Mononuclear cell (primary cell): ENCODE results near the gene PICALM. TPM values are rescaled to one million over a fixed set of nuclear protein-coding genes. Genes with fewer than 3 reads are reported as not detected.

Experiments
- H3K27me3 ChIP-seq: 2 replicates; pipeline ENCODE4 v1.6.0; 2011; ENCODE audit warnings: low read length, control low read depth; ENCODE audit not compliant: insufficient read depth
- H3K4me1 ChIP-seq: 2 replicates; pipeline ENCODE4 v1.5.1; 2011; ENCODE audit warnings: mild to moderate bottlenecking, low read length, control low read depth; ENCODE audit not compliant: insufficient read depth
- H3K4me3 ChIP-seq: 2 replicates; pipeline ENCODE4 v1.5.1; 2011; ENCODE audit warnings: mild to moderate bottlenecking, low read length, moderate library complexity
- H3K9me3 ChIP-seq: 2 replicates; pipeline ENCODE4 v1.5.1; 2011; ENCODE audit warnings: low read depth, mild to moderate bottlenecking, control low read depth, low read length
- total RNA-seq: library from RNA; depleted of rRNA; stranded (reverse); fragments of >200 nt; gene quantifications from one replicate; pipeline ENCODE4 v1.2.3, GENCODE V29; 2012

Gene PICALM
- total RNA-seq, 1 donor: 416 TPM

GRCh38 chr11:86003654-86004053, 65.2 kb downstream of the PICALM start:
- no peak overlapping the region for H3K4me3 ChIP-seq
- H3K9me3 ChIP-seq: no peaks in the 10 kb centered on the region
- H3K27me3 ChIP-seq: no peaks in the 10 kb centered on the region
- H3K4me1 ChIP-seq: no peaks in the 10 kb centered on the region

- no peaks in the 10 kb centered on the region for H3K4me1 ChIP-seq
- H3K4me3 ChIP-seq: no peak overlapping the region
- no peaks in the 10 kb centered on the region for H3K9me3 ChIP-seq
- H3K27me3 ChIP-seq: no peaks in the 10 kb centered on the region
Measured at GRCh38 chr11:86002431-86002830, 66.5 kb downstream of the PICALM start.

GRCh38 chr11:85991508-85991907, 77.4 kb downstream of the PICALM start:
- Histone ChIP-seq H3K4me1 (no peaks in the 10 kb centered on the region), H3K27me3 (no peaks in the 10 kb centered on the region), H3K4me3 (no peak overlapping the region), H3K9me3 (no peaks in the 10 kb centered on the region)

- H3K4me3 ChIP-seq: no peak overlapping the region
- no peaks in the 10 kb centered on the region for H3K9me3 ChIP-seq
- H3K4me1 ChIP-seq: no peaks in the 10 kb centered on the region
- H3K27me3 ChIP-seq: no peaks in the 10 kb centered on the region
Measured at GRCh38 chr11:85989746-85990145, 79.1 kb downstream of the PICALM start.

- H3K4me3 ChIP-seq: no peak overlapping the region
- H3K27me3 ChIP-seq: no peaks in the 10 kb centered on the region
- H3K4me1 ChIP-seq: no peaks in the 10 kb centered on the region
- no peaks in the 10 kb centered on the region for H3K9me3 ChIP-seq
Measured at GRCh38 chr11:85988780-85989179, 80.1 kb downstream of the PICALM start.

GRCh38 chr11:85977751-85978160, 91.1 kb downstream of the PICALM start:
- Histone ChIP-seq H3K9me3 (no peaks in the 10 kb centered on the region), H3K4me1 (no peaks in the 10 kb centered on the region), H3K4me3 (no peak overlapping the region), H3K27me3 (no peaks in the 10 kb centered on the region)

- Histone ChIP-seq H3K4me1 (no peaks in the 10 kb centered on the region), H3K9me3 (no peaks in the 10 kb centered on the region)
Measured at GRCh38 chr11:85976525-85976924, 92.4 kb downstream of the PICALM start.

GRCh38 chr11:85974122-85974521, 94.8 kb downstream of the PICALM start:
- Histone ChIP-seq H3K27me3 (no peaks in the 10 kb centered on the region), H3K9me3 (no peaks in the 10 kb centered on the region), H3K4me3 (no peak overlapping the region), H3K4me1 (no peaks in the 10 kb centered on the region)

More at GRCh38 chr11:85976525-85976924, 92.4 kb downstream of the PICALM start:
- Histone ChIP-seq H3K27me3 (no peaks in the 10 kb centered on the region), H3K4me3 (no peak overlapping the region)

GRCh38 chr11:85970593-85970992, 98.3 kb downstream of the PICALM start:
- Histone ChIP-seq H3K9me3 (no peaks in the 10 kb centered on the region), H3K4me1 (no peaks in the 10 kb centered on the region), H3K27me3 (no peaks in the 10 kb centered on the region), H3K4me3 (no peak overlapping the region)

- H3K27me3 ChIP-seq: no peaks in the 10 kb centered on the region
- H3K4me1 ChIP-seq: no peaks in the 10 kb centered on the region
- no peaks in the 10 kb centered on the region for H3K9me3 ChIP-seq
- no peak overlapping the region for H3K4me3 ChIP-seq
Measured at GRCh38 chr11:85967457-85967856, 101.4 kb downstream of the PICALM start.

GRCh38 chr11:85965202-85965601, 103.7 kb downstream of the PICALM start:
- H3K9me3 ChIP-seq: no peaks in the 10 kb centered on the region
- no peaks in the 10 kb centered on the region for H3K4me1 ChIP-seq
- no peak overlapping the region for H3K4me3 ChIP-seq
- no peaks in the 10 kb centered on the region for H3K27me3 ChIP-seq

- H3K4me1 ChIP-seq: no peaks in the 10 kb centered on the region
- no peaks in the 10 kb centered on the region for H3K9me3 ChIP-seq
- H3K4me3 ChIP-seq: no peak overlapping the region
- H3K27me3 ChIP-seq: no peaks in the 10 kb centered on the region
Measured at GRCh38 chr11:85961930-85962363, 106.9 kb downstream of the PICALM start.

- Histone ChIP-seq H3K9me3 (no peaks in the 10 kb centered on the region), H3K4me3 (no peak overlapping the region), H3K27me3 (no peaks in the 10 kb centered on the region), H3K4me1 (no peaks in the 10 kb centered on the region)
Measured at GRCh38 chr11:85961130-85961529, 107.8 kb downstream of the PICALM start.

- Histone ChIP-seq H3K27me3 (no peaks in the 10 kb centered on the region), H3K4me1 (no peaks in the 10 kb centered on the region), H3K4me3 (no peak overlapping the region), H3K9me3 (no peaks in the 10 kb centered on the region)
Measured at GRCh38 chr11:85960678-85961077, 108.2 kb downstream of the PICALM start.

GRCh38 chr11:85955531-85955930, 113.4 kb downstream of the PICALM start:
- no peak overlapping the region for H3K4me3 ChIP-seq
- no peaks in the 10 kb centered on the region for H3K9me3 ChIP-seq
- no peaks in the 10 kb centered on the region for H3K27me3 ChIP-seq
- peaks cover 9% of the 10 kb centered on the region for H3K4me1 ChIP-seq

- peaks cover 14% of the 10 kb centered on the region for H3K4me1 ChIP-seq
- H3K4me3 ChIP-seq: no peak overlapping the region
- H3K27me3 ChIP-seq: no peaks in the 10 kb centered on the region
- H3K9me3 ChIP-seq: no peaks in the 10 kb centered on the region
Measured at GRCh38 chr11:85953491-85954143, 115.3 kb downstream of the PICALM start.
